HG03280 (cell line): ENCODE data around the gene SMAD9.
A peak's percentile ranks its signal among the peaks of the same experiment; 100 is the strongest.

Source experiments
- ATAC-seq: cut with Tn5 transposase; IDR thresholded peaks from one replicate; pipeline ENCODE4 v1.9.1; 2021; ENCODE audit warnings: mild to moderate bottlenecking, moderate library complexity; ENCODE audit not compliant: unreplicated experiment

Gene SMAD9

DNA sequence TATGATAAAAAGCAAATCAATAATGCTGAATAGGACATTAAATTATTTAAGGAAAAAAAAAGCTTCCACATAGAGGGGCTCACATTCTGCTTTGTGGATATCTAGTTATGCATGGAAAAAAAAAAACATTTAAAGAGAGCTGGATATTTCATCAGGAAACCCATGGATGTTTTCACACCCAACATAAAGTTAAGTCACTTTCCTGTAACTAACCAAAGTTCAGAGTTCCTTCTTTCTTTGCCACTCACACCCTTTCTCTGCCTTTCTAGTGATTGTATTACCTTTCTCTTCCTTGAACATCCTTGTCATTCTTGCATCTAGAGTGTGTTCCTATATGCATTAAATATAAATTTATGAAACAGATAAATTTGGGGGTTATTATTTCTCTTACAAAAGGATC, 53.8 kb downstream of the SMAD9 start:
- ATAC-seq = no peak

DNA sequence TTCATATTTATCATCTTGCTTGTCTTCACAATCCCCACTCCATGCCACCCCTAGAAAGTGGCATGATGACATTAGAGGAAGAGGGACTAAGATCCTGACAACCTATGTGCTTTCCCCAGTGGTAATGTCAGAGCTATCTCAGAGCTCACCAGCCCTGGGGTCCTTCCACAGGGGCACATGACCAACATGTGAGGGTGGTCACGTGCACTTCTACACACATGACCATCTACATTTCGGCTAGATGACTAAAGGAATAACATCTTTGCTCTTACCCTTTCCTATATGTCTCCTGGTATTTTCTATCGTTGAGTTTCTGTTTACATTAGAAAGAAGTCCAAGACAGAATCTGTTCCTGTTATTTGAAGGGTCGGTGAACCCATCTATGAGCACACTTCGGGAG, 54.8 kb downstream of the SMAD9 start:
- ATAC-seq = no peak

DNA sequence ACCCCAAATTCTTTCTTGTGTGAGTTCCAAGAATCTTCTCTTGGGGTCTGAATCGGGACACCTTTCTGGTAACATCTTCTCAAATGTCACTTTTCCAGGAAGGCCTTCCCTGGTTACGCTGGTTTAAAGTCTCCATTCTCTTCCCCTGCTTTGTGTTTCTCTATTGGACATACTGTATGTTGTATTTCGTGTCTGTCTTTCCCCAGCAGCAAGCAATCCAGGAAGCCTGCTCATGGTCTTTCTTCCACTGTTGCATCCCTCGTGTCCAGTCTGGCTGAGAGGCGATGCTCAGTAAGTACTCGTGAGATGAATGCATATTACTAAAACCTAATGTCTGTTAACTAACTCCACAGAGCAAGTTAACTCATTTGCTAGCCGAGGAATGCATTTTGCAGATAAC, 57.3 kb downstream of the SMAD9 start:
- no peak for ATAC-seq

DNA sequence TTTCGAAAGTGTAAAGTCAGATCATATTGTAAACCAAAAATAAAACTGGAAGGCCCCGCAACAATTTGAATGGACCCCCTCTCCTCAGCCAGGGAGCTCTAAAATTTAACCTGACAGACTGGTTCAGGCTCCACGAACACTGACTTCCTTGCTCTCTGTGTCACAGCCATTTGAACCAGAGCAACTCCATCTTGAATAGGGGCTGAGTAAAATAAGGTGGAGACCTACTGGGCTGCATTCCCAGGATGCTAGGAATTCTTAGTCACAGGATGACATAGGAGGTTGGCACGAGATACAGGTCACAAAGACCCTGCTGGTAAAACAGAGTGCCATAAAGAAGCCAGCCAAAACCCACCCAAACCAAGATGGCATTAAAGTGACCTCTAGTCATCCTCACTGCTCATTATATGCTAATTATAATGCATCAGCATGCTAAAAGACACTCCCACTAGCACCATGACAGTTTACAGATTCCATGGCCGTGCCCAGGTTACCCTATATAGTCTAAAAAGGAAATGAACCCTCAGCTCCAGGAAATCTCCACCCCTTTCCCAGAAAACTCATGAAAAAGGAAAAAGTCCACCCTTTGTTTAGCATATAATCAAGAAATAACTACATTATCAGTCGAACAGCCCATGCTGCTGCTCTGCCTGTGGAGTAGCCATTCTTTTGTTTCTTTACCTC, 57.9 kb downstream of the SMAD9 start:
- no peak for ATAC-seq

DNA sequence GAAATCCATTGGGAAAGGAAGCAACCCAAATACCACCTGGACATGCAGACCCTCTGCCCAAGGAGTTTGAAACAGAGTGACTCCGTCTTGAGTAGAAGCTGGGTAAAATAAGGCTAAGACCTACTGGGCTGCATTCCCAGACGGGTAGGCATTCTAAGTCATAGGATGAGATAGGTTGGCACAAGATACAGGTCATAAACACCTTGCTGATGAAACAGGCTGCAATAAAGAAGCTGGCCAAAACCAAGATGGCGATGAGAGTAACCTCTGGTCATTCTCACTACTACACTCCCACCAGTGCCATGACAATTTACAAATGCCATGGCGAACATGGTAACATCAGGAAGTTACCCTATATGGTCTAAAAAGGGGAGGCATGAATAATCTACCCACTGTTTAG, 60.8 kb downstream of the SMAD9 start:
- ATAC-seq = no peak

DNA sequence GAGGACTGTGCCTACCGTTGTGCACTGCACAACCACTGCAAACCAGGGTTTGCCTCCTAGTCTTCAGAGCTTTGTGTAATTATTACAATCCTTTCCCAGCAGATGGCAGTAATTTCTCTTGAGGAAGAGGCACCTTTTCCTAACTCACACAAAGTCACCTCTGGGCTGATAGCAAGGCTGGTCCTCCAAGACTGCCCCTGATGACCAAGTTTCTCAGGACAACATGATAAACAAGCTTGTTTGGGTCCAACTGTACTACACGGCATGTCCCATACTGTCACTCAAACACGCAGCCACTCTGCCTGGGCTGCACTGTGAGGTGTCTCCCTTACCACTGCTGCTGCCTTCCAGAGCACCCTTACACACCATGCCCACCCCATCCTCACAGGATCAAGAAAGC, 61.7 kb downstream of the SMAD9 start:
- ATAC-seq = peak; percentile 67

DNA sequence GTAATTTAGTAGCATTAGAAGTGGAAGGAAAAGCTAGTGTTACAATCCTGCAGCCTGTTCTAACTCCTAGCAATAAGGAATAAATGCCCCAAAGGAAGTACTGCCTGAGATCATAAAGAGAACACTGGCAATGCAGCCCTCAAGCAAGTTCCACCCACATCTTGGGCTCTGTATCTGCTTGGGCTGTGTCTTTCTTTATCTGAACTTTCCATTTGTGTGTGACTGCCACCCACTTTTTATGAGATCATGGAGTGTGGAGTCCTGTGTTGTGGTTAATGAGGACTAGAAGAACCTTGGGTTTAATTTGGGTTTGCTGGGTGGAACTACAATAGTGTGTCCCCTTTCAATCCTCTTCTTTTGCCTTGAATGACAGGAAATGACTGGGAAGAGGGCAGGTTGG, 62.8 kb downstream of the SMAD9 start:
- no peak for ATAC-seq

DNA sequence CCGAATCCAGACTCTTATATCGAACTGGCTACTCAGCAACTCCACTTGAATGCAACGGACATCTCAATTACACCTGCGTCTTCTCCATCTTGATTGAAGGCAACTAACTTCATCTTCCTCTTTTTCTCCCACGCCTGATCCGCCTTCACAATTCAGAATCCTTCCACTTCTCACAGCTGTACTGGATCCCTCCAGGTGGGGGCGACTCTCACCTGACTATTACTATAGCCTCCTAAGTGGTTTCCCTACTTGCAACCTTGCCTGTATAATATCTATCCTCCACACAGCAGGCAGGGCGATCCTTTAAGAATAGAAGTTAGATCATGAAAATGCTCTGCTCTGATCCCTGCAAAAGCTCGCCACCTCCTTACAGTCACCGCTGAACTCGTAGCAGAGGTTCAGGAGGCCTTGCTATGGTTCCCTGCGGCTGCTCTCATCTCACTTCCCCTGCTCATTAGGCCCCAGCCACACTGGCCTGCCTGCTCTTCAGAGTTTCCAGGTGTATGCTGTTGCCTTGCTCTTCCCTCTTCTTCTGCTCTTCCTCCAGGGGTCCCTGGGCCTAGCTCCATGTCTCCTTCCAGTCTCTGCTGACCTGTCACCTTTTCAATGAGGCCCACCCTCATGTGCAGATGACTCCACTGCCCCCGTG, 69.1 kb downstream of the SMAD9 start:
- ATAC-seq = no peak

DNA sequence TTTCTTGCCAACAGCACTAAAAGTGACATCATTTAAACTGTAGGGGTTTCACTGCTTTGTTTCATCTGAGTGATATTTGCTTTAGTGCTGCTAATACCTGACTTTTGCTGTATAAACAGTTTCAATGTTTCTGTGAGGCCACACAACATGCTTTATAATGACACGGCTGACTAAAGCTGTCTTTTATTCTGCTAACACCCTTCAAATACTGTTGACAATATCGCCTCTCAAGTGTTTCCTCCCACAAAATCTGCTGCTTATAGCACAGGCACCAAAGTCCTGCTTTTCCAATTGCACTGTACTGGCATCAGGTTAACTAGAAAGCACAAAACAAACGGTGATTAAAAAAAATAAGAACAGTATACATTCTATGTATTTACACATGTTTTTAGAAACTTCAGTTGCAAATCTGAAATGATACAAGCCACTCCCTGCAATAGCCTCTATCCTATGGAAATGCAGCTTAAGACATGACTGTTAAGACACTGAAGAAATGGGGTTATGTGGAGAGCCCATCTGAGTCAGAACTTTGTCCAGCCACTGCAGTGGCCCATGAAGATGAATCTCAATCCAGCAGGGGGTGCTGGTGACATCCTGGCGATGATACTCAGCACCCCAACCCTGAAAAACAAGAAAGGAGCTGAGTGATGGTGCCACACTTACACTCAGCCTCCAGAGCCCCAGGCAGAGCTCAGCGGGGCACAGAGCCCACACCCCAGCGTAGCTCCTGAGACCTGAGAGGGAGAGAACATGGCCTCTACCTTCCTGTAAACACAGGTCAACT, 71.6 kb downstream of the SMAD9 start:
- ATAC-seq = peak; percentile 71

DNA sequence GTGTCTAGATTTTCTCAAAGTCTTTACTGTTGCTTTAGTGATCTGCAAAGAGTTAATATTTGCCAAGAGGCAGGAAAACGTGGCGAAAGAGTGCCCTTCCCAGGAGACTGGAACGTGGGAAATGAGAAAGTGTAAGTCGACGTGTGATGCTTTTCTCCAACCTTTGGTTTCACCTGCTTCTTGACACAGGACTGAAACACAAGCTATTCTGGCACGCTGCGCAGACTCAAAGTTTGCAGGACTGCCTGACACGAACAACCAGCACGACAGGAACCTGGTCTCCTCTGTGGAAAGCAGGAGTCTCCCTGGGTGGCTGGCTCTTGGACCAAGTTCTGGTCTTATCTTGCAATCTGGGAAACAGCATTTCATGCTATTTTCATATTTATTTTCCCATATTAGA, 72.4 kb downstream of the SMAD9 start:
- no peak for ATAC-seq

DNA sequence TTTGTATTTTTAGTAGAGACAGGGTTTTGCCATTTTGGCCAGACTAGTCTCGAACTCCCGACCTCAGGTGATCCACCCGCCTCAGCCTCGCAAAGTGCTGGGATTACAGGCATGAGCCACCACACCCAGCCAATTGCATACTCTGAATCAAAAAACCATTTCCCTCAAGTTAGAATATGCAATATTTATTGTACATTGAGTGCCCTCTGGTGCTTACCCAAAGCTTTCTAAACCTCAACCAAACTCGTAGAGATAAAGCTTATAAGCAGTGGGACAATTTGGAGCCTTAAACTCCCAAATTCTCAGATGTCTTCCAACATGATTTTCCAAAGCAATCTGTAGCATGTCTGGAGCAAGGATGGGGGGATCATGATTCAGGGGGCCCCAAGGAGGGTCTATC, 78.6 kb downstream of the SMAD9 start:
- no peak for ATAC-seq

DNA sequence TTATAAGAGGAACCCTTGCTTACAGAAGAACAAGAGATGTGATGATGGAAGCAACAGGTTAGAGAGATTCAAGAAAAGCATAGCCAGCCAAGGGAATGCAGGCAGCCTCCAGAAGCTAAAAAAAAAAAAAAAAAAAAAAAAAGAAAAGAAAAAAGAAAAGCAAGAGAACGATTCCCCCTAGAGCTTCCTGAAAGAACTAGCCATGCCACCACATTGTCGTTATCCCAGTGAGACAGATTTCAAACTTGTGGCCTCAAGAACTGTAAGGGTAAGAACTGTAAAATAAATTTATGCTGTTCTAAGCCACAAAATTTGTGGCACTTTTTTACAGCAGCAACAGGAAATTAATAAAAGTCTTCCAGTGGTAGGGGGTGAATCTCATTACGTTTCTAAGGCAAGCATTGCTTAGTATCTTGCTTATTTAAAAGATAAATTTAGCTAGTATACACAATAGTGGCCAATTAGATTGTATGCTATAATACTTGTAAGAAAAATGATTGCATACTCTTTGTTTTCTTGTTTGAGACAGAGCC, 79.3 kb downstream of the SMAD9 start:
- ATAC-seq = no peak

DNA sequence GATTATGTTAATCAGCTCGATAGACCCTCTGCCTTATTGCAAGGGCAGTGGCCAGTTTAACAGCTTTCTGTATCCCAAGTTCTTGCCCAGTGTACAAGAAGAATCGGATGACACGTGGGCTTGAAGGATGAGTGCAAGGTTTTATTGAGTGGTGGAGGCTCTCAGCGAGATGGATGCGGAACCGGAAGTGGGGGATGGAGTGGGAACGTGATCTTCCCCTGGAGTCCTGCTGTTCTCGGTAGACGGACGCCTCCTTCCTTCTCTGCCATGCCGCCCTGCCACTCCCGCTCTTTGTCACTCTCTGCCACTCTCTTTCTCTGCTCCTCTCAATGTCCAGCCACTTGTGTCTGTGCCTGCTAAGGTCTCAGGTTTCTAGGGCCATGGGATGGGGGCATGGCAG, 80.1 kb downstream of the SMAD9 start:
- ATAC-seq = no peak

DNA sequence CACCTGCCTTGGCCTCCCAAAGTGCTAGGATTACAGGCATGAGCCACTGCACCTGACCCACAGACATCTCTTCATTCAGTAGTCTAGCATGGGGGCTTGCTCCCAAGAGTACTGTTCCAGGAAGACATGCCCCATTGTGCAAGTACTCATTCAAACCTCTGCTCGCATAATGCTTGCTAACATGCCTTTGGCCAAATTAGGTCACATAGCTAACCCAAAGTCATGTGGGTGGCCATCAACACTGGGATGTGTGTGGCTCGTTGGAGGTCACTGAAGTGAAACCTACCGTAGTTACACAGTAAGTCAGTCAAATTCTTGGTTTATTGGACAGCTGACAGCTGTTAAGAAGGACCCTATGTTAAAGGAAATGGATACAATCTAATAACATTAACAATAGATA, 80.8 kb downstream of the SMAD9 start:
- ATAC-seq = no peak

DNA sequence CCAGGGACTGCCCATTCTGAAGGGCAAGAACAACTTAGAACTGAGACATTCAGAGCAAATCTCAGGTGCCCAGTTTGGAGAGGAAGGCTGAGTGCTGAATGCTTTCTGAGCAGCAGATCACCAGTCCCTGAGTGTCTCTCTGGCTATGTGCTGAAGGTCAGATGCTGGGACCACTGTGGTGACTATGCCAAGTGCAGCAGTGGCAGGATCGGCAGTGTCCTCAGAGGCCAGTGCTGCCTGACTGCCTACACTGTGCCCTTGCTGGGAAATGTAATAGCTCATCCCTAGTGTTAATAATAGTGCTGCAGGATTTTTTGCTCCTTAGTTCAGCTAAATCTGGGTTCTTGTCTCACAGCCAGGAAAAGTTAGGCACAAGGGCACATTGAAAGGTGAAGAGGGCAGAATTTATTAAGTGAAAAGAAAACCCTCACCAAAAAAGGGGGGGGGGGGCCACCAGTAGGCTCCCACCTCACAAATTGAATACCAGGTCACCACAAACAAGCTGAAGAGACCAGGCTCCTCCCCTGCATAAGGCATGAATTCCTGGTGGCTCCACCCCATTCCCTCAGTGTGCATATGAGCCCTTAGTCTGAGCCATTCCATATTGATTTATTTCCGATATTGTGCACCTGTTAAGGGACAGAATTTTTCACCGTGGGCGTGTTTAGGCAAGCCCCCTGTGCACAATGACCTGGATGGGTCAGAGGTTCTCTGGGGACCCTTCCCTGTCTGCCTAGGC, 82.5 kb downstream of the SMAD9 start:
- ATAC-seq = no peak

DNA sequence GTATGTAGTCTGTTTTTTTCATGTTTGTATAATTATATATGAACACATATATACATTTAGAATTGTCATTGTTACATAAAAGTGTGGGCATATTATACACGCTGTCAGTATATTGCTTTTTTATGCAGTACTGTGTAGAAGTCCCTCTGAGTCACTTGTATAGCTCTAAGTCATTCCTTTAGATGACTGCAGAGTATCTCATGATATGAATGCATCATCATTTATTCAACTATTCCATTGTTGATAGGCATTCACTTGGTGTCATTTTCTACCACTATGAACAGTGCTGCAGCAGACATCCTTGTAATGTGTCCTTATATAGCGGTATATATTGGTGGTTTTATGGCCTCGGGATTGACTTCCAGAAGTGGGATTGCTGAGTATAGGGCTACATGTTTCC, 85.7 kb downstream of the SMAD9 start:
- ATAC-seq = no peak

DNA sequence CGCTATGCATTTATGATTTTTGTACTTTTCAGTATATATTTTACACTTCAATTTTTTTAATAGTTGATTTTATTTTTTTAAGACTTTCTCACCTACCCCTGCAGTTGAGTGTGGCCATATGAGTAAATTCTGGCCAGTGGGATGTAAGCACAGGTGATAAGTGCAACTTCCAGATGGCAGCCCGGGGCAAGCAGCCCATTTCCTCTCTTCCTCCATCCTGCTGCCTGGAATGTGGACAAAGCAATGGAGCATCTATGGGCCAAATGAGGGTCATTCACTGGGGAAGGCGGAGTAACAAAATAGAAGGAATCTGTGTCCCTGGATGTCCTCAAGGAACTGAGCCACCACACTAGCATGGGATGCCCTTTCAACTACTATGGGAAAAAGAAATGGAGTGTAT, 88.7 kb downstream of the SMAD9 start:
- ATAC-seq = no peak

DNA sequence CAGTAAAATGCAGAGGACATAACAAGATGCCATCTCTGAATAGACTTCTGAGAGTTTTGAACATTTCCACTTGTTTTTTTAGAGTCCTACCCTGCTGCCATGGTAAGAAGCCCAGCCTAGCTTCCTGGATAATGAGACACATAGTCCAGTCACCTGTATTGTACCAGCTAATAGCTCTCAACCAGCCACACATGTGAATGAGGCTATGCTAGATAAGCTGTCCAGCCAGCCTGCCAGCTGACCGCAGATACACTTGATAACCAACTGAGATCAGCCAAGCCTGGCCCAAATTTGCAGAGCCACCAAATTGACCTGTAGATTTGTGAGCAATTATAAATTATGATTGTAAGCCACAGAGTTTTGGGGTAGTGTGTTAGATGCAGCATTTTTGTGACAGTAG, 90.3 kb downstream of the SMAD9 start:
- no peak for ATAC-seq

DNA sequence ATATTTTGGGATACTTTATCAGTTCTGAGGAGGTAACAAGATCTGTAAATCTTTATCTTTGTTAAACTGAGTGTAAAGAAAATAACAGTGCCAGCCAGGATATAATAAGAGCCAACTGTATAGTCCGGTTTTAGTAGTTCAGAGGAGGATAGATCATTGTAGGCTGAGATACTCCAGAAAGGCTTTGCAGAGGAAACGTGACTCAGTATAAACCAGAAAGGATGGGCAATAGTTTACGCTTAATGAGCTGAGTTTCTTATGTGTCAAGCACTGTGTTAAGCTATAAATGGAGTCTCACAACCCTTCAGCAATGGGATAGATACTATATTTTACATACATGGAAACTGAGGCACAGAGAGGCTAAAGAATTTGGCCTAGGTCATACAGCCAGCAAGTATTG, 97.3 kb downstream of the SMAD9 start:
- ATAC-seq = no peak

DNA sequence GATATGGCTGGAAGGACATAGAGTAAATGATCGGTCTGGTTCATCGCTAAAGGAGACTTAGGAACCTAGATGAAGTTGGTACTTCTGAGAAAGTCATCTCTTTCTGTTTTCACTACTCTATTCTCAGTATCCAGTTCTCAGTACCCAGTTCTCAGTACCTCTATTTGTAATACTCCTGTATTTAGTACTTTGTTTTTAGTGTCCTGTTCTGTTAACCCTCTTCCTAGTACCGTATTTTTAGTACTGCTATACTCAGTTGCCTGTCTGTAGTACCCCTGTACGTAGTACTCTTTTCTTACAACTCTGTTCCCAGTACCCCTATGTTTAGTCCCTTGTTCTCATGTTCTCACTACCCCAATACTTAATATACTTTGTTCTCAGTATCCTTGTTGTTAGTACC, 99.8 kb downstream of the SMAD9 start:
- ATAC-seq = peak; percentile 50

DNA sequence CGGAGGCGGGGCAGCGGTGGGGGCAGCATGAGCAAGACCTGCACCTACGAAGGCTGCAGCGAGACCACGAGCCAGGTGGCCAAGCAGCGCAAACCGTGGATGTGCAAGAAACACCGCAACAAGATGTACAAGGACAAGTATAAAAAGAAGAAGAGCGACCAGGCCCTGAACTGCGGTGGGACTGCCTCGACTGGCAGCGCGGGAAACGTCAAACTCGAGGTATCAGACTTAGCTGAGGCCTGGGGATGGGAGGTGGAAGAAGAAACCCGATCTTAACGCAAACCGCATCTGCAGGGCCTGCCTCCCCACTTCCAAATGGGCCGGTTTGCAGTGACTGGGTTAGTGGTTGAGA, 100.3 kb downstream of the SMAD9 start:
- ATAC-seq = peak; percentile 14
